ENCODE results near the gene SEMA6D. TPM values are rescaled to one million over a fixed set of nuclear protein-coding genes. Genes with fewer than 3 reads are reported as not detected.

SEMA6D gene
- total and polyA plus RNA-seq, 10 of the 15 experiments (the other 5 are each of a cell fraction or from before 2014, with no cell fraction given) = 0.01 to 0.52 (median 0.09) TPM; not detected in 6

DNA sequence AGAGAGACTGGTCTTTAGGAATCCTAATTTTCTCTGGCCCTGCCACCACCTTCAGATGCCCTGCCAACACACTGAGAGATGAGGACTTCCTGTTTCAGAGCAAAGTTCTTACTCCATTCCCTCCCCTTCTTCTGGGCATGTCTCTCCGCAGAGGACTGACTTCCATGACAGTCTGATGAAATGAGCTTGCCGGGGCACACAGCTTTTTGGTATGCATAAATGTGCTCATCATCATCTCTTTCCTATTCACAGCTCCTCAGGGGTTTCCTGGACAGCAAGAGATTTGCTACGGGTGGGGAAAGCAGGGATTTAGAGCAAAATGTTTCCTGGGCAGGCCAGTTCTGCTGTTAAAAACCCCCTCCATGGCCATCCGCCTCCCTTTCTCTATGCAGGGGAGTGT lies 27.6 kb upstream of the SEMA6D start:
- no peak for TF ChIP-seq CREM (IDR thresholded peaks at IDR 0.05; ENCODE audit: low read depth)
- no peak overlapping the region for H2AFZ ChIP-seq (ENCODE audit: control insufficient read depth, low read depth, low read length)
- no peak for DNase-seq (ENCODE audit: low read depth, low spot score)
- H3K79me2 ChIP-seq (ENCODE audit: control insufficient read depth, insufficient read depth, low read length) = no peaks in the 10 kb centered on the region
- intact Hi-C loops (cut with micrococcal nuclease; ENCODE audit: unreplicated experiment) (no loop called here), in situ Hi-C loops (cut with MboI) (no loop called here)
- no peak for FAIRE-seq
- H4K20me1 ChIP-seq (ENCODE audit: control insufficient read depth, insufficient read depth) = no peaks in the 10 kb centered on the region
- 17% methylated on average over 4 of the region's 4 CpGs for WGBS (ENCODE audit: insufficient coverage, insufficient replicate concordance, low lambda C conversion rate, missing lambda C conversion rate)
- no peak overlapping the region for H3K9ac ChIP-seq (ENCODE audit: control insufficient read depth, insufficient read depth, low read length)
- H3K9me3 ChIP-seq (replicated peaks; ENCODE audit: control insufficient read depth, insufficient read depth, low read length) = no peaks in the 10 kb centered on the region
- no TSS peak for BruUV-seq (replicated peaks)
- CTCF ChIA-PET = no interaction called here
- H3K27me3 ChIP-seq (replicated peaks in 1 of 2; ENCODE audit: control insufficient read depth in 2 of 2, insufficient read depth in 2 of 2, low read length in 1 of 2) = no peaks in the 10 kb centered on the region
- no peak for ATAC-seq
- no peaks in the 10 kb centered on the region for H3K4me1 ChIP-seq (ENCODE audit: control insufficient read depth, insufficient read depth, low read length)
- no peaks in the 10 kb centered on the region for H3K36me3 ChIP-seq (ENCODE audit: control insufficient read depth in 2 of 2, insufficient read depth in 2 of 2, low read length in 1 of 2)
- POLR2A ChIA-PET = no interaction called here
- RAD21 ChIA-PET (ENCODE audit: unreplicated experiment) = no interaction called here
- H3K4me3 ChIP-seq = no peak overlapping the region
- SMC1A ChIA-PET (ENCODE audit: uncharacterized antibody, unreplicated experiment) = no interaction called here
- H3K4me2 ChIP-seq (ENCODE audit: control insufficient read depth, insufficient read depth) = no peak overlapping the region
- no peak overlapping the region for H3K27ac ChIP-seq (ENCODE audit: control insufficient read depth, insufficient read depth)

DNA sequence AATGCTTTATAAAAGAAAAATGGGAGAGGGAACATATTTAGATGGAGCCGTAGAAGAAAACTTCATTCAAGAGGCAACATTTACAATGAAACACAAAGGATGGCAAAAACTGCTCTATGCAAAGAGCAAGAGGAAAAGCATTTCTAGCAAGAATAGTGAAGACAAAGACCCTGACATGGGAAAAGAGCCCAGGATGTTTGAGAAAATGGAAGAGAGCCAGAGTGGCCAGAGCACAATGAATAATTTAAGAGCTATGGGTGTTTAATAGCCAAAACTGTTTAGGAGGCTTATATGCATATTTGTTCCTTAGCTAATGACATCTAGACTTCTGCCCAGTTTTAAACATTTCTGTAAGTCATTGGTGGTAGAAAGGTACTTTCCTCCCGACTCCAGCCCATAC lies 25.4 kb upstream of the SEMA6D start:
- H3K9ac ChIP-seq (ENCODE audit: control insufficient read depth, insufficient read depth, low read length) = no peak overlapping the region
- RAD21 ChIA-PET (ENCODE audit: unreplicated experiment) = no interaction called here
- POLR2A ChIA-PET = no interaction called here
- no peak overlapping the region for H2AFZ ChIP-seq (ENCODE audit: control insufficient read depth, low read depth, low read length)
- H3K36me3 ChIP-seq (ENCODE audit: control insufficient read depth in 2 of 2, insufficient read depth in 2 of 2, low read length in 1 of 2) = no peaks in the 10 kb centered on the region
- intact Hi-C loops (cut with micrococcal nuclease; ENCODE audit: unreplicated experiment) (no loop called here), in situ Hi-C loops (cut with MboI) (no loop called here)
- BruUV-seq (replicated peaks) = no TSS peak
- no peak overlapping the region for H3K27ac ChIP-seq (ENCODE audit: control insufficient read depth, insufficient read depth)
- no peak overlapping the region for H3K4me3 ChIP-seq
- SMC1A ChIA-PET (ENCODE audit: uncharacterized antibody, unreplicated experiment) = no interaction called here
- WGBS (ENCODE audit: insufficient coverage, insufficient replicate concordance, low lambda C conversion rate, missing lambda C conversion rate) = 43% methylated on average over 2 of the region's 2 CpGs
- no peaks in the 10 kb centered on the region for H3K27me3 ChIP-seq (replicated peaks in 1 of 2; ENCODE audit: control insufficient read depth in 2 of 2, insufficient read depth in 2 of 2, low read length in 1 of 2)
- no peak for TF ChIP-seq GABPA (IDR thresholded peaks at IDR 0.05; ENCODE audit: low read depth)
- TF ChIP-seq, protein P1, sequence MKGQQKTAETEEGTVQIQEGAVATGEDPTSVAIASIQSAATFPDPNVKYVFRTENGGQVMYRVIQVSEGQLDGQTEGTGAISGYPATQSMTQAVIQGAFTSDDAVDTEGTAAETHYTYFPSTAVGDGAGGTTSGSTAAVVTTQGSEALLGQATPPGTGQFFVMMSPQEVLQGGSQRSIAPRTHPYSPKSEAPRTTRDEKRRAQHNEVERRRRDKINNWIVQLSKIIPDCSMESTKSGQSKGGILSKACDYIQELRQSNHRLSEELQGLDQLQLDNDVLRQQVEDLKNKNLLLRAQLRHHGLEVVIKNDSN (IDR thresholded peaks at IDR 0.05; ENCODE audit: borderline replicate concordance, extremely low read length, insufficient read depth, low read depth, low read length) = no peak
- no peak for TF ChIP-seq SUZ12 (IDR thresholded peaks at IDR 0.05; ENCODE audit: unreplicated experiment)
- H3K9me3 ChIP-seq (replicated peaks; ENCODE audit: control insufficient read depth, insufficient read depth, low read length) = no peaks in the 10 kb centered on the region
- H3K79me2 ChIP-seq (ENCODE audit: control insufficient read depth, insufficient read depth, low read length) = no peaks in the 10 kb centered on the region
- no peak for FAIRE-seq
- no peaks in the 10 kb centered on the region for H4K20me1 ChIP-seq (ENCODE audit: control insufficient read depth, insufficient read depth)
- CTCF ChIA-PET = no interaction called here
- DNase-seq (ENCODE audit: low read depth, low spot score) = no peak
- H3K4me1 ChIP-seq (ENCODE audit: control insufficient read depth, insufficient read depth, low read length) = no peaks in the 10 kb centered on the region
- no peak for ATAC-seq
- H3K4me2 ChIP-seq (ENCODE audit: control insufficient read depth, insufficient read depth) = no peak overlapping the region
